ENCODE measurements around the gene UBAP2L. TPM values are rescaled to one million over a fixed set of nuclear protein-coding genes. Genes with fewer than 3 reads are reported as not detected.

The UBAP2L gene
- total RNA-seq, 2 donors from 2014 or later: 198 to 224 TPM

DNA sequence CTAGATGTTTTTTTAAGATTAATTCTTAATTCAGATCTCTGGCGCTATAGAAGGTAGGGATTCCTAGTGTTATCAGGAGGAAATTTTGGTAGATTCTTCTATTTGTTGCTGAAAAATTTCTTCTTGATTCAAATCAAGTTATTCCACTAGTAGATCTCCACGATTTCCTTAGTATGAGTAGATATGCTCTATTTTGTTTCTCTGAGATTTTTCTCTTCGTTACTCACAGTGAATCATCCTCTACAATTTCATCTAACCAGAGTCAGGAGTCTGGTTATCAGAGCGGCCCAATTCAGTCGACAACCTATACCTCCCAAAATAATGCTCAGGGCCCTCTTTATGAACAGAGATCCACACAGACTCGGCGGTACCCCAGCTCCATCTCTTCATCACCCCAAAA is 32.9 kb downstream of the UBAP2L start:
- WGBS, 2 experiments (ENCODE audit: insufficient coverage in 1 of 2, insufficient read length in 1 of 2): 90 to 98% methylated on average over 3 to 7 of the region's 7 CpGs
- no peak overlapping the region for H3K4me3 Mint-ChIP-seq
- no peaks in the 10 kb centered on the region for H3K9me3 Mint-ChIP-seq
- no peaks in the 10 kb centered on the region for H3K27me3 Mint-ChIP-seq (ENCODE audit: insufficient read depth)
- DNase-seq: no peak
- H3K27me3 ChIP-seq (ENCODE audit: control insufficient read depth, insufficient read depth, low read length, poor library complexity, severe bottlenecking): no peaks in the 10 kb centered on the region
- peaks cover 95% of the 10 kb centered on the region for H3K36me3 ChIP-seq (ENCODE audit: control insufficient read depth, insufficient read depth, low read length)
- no peaks in the 10 kb centered on the region for H3K4me1 ChIP-seq (ENCODE audit: control insufficient read depth, insufficient read depth, low read length)
- no peaks in the 10 kb centered on the region for H3K9me3 ChIP-seq (ENCODE audit: control insufficient read depth, low read length)
- H3K4me3 ChIP-seq (ENCODE audit: low read length): no peak overlapping the region
- H3K27ac Mint-ChIP-seq: no peak overlapping the region
- no peaks in the 10 kb centered on the region for H3K4me1 Mint-ChIP-seq
- no peak overlapping the region for H3K27ac ChIP-seq (ENCODE audit: low read depth, low read length)
- H3K9ac ChIP-seq (ENCODE audit: extremely low read depth, low read length, poor library complexity, severe bottlenecking): no peak overlapping the region
- H3K36me3 Mint-ChIP-seq (ENCODE audit: low read depth): peaks cover 85% of the 10 kb centered on the region
- TF ChIP-seq, protein P1, sequence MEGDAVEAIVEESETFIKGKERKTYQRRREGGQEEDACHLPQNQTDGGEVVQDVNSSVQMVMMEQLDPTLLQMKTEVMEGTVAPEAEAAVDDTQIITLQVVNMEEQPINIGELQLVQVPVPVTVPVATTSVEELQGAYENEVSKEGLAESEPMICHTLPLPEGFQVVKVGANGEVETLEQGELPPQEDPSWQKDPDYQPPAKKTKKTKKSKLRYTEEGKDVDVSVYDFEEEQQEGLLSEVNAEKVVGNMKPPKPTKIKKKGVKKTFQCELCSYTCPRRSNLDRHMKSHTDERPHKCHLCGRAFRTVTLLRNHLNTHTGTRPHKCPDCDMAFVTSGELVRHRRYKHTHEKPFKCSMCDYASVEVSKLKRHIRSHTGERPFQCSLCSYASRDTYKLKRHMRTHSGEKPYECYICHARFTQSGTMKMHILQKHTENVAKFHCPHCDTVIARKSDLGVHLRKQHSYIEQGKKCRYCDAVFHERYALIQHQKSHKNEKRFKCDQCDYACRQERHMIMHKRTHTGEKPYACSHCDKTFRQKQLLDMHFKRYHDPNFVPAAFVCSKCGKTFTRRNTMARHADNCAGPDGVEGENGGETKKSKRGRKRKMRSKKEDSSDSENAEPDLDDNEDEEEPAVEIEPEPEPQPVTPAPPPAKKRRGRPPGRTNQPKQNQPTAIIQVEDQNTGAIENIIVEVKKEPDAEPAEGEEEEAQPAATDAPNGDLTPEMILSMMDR (conservative IDR thresholded peaks at IDR 0.05): no peak

DNA sequence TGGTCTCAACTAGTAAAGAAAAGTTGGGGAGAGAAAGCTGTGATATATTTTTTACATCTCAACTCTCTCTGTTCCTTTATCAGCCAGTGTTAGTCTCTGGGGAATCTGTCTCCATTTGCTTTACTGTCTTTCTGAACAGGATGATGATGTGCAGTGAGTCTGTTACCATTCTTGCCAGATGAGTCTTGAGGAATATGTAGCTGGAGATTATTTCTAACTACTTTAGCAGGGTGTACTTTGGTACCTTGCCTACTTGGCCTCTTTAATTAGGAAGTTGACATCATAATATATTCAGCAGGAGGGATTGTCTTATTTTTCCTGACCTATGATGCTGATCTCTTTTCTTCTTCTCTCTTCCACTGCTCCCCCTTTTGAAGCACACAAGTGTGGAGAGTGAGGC is 35.9 kb downstream of the UBAP2L start:
- Mint-ChIP-seq H3K27ac (no peak overlapping the region), H3K4me3 (no peak overlapping the region), H3K4me1 (no peaks in the 10 kb centered on the region), H3K27me3 (ENCODE audit: insufficient read depth) (no peaks in the 10 kb centered on the region), H3K9me3 (no peaks in the 10 kb centered on the region), H3K36me3 (ENCODE audit: low read depth) (peaks cover 83% of the 10 kb centered on the region)
- no peaks in the 10 kb centered on the region for H3K9me3 ChIP-seq (ENCODE audit: control insufficient read depth, low read length)
- peaks cover 95% of the 10 kb centered on the region for H3K36me3 ChIP-seq (ENCODE audit: control insufficient read depth, insufficient read depth, low read length)
- TF ChIP-seq, protein P1 (conservative IDR thresholded peaks at IDR 0.05): no peak
- H3K4me3 ChIP-seq (ENCODE audit: low read length): no peak overlapping the region
- H3K9ac ChIP-seq (ENCODE audit: extremely low read depth, low read length, poor library complexity, severe bottlenecking): no peak overlapping the region
- no peak for DNase-seq
- H3K27ac ChIP-seq (ENCODE audit: low read depth, low read length): no peak overlapping the region
- H3K27me3 ChIP-seq (ENCODE audit: control insufficient read depth, insufficient read depth, low read length, poor library complexity, severe bottlenecking): no peaks in the 10 kb centered on the region
- no peaks in the 10 kb centered on the region for H3K4me1 ChIP-seq (ENCODE audit: control insufficient read depth, insufficient read depth, low read length)

DNA sequence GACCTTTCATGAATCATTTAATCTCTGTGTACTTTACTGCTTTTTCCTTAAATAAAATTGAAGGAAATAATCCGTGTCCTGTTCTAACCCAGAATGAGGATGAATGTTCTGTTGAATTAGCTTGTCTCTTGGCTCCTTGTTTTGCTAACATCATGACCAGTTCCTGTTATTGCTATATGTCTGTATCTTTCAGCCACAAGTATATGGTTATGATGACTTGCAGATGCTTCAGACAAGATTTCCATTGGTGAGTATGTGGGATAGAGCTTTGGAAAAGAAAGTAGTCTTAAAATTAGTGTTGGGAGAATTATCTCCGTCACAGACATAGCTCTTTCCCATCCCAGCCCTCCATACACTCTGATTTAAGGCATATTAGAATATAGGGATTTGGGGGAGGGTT is 38.0 kb downstream of the UBAP2L start:
- H3K36me3 Mint-ChIP-seq (ENCODE audit: low read depth): peaks cover 93% of the 10 kb centered on the region
- H3K4me1 ChIP-seq (ENCODE audit: control insufficient read depth, insufficient read depth, low read length): peaks cover 10% of the 10 kb centered on the region
- H3K4me3 Mint-ChIP-seq: no peak overlapping the region
- peaks cover 17% of the 10 kb centered on the region for H3K4me1 Mint-ChIP-seq
- WGBS, 2 experiments (ENCODE audit: insufficient coverage in 1 of 2, insufficient read length in 1 of 2): 89 to 100% methylated on average over 1 of the region's 2 CpGs
- no peaks in the 10 kb centered on the region for H3K27me3 ChIP-seq (ENCODE audit: control insufficient read depth, insufficient read depth, low read length, poor library complexity, severe bottlenecking)
- H3K9me3 ChIP-seq (ENCODE audit: control insufficient read depth, low read length): no peaks in the 10 kb centered on the region
- H3K27me3 Mint-ChIP-seq (ENCODE audit: insufficient read depth): no peaks in the 10 kb centered on the region
- TF ChIP-seq, protein P1 (conservative IDR thresholded peaks at IDR 0.05): no peak
- H3K4me3 ChIP-seq (ENCODE audit: low read length): no peak overlapping the region
- H3K36me3 ChIP-seq (ENCODE audit: control insufficient read depth, insufficient read depth, low read length): peaks cover 98% of the 10 kb centered on the region
- H3K9ac ChIP-seq (ENCODE audit: extremely low read depth, low read length, poor library complexity, severe bottlenecking): no peak overlapping the region
- no peak overlapping the region for H3K27ac ChIP-seq (ENCODE audit: low read depth, low read length)
- no peak for DNase-seq
- H3K9me3 Mint-ChIP-seq: no peaks in the 10 kb centered on the region
- H3K27ac Mint-ChIP-seq: no peak overlapping the region

Measured in endodermal cell (in vitro differentiated cells).